ENCODE measurements around the gene HERC6. TPM values are rescaled to one million over a fixed set of nuclear protein-coding genes. Genes with fewer than 3 reads are reported as not detected.

Gene HERC6
- total RNA-seq, 2 donors from 2014 or later: 9.9 to 12.7 TPM

DNA sequence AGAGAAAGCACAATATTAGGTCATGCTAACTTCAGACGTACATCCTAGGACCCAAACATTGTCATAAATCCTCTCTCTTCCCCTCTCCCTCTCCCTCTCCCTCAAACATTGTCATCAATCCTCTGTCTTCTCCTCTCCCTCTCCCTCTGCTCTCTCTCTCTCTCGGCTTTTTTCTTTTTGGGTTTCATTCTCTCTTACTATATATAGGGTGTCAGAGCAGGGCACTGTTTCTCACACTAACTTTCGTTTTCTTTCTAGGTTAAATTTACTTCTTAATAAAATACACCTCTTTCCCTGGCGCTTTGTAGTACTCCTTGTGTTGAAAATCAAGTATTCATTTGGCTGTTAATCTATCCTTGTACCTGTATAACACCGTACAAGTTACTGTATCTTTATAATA, 41.2 kb downstream of the HERC6 start:
- Mint-ChIP-seq H3K4me3 (no peak overlapping the region), H3K9me3 (no peaks in the 10 kb centered on the region), H3K36me3 (ENCODE audit: low read depth) (no peaks in the 10 kb centered on the region)

DNA sequence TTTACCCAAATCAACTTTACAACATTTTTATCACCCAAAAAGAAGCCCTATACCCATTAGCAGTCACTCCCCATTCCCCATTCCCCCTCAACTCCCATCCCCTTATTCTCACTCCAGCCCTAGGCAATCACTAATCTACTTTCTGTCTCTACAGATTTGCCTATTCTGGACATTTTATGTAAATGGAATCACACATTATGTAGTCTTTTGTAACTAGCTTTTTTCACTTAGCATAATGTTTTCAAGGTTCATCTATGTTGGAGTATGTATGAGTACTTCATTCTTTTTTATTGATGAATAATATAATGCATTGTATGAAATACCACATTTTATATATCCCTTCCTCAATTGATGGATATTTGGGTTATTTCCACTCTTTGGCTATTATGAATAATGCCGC, 42.2 kb downstream of the HERC6 start:
- H3K27me3 ChIP-seq (ENCODE audit: control insufficient read depth, insufficient read depth, low read length, poor library complexity, severe bottlenecking): no peaks in the 10 kb centered on the region
- no peaks in the 10 kb centered on the region for H3K36me3 Mint-ChIP-seq (ENCODE audit: low read depth)
- no peak overlapping the region for H3K27ac ChIP-seq (ENCODE audit: low read depth, low read length)
- DNase-seq: no peak
- WGBS, 2 experiments (ENCODE audit: insufficient coverage in 1 of 2, insufficient read length in 1 of 2): 95% methylated on average over 1 of the region's 1 CpG; no CpG with 5 or more reads in 1 of the 2 experiments
- H3K9ac ChIP-seq (ENCODE audit: extremely low read depth, low read length, poor library complexity, severe bottlenecking): no peak overlapping the region
- H3K4me3 Mint-ChIP-seq: no peak overlapping the region
- H3K4me1 ChIP-seq (ENCODE audit: control insufficient read depth, insufficient read depth, low read length): no peaks in the 10 kb centered on the region
- no peaks in the 10 kb centered on the region for H3K36me3 ChIP-seq (ENCODE audit: control insufficient read depth, insufficient read depth, low read length)
- no peaks in the 10 kb centered on the region for H3K9me3 Mint-ChIP-seq
- H3K4me1 Mint-ChIP-seq: no peaks in the 10 kb centered on the region
- H3K9me3 ChIP-seq (ENCODE audit: control insufficient read depth, low read length): no peaks in the 10 kb centered on the region
- H3K27ac Mint-ChIP-seq: no peak overlapping the region
- no peak overlapping the region for H3K4me3 ChIP-seq (ENCODE audit: low read length)
- H3K27me3 Mint-ChIP-seq (ENCODE audit: insufficient read depth): no peaks in the 10 kb centered on the region
- no peak for TF ChIP-seq CTCF (conservative IDR thresholded peaks at IDR 0.05)

More for the DNA sequence above, 41.2 kb downstream of the HERC6 start:
- TF ChIP-seq CTCF (conservative IDR thresholded peaks at IDR 0.05): no peak
- Mint-ChIP-seq H3K4me1 (no peaks in the 10 kb centered on the region), H3K27me3 (ENCODE audit: insufficient read depth) (no peaks in the 10 kb centered on the region), H3K27ac (no peak overlapping the region)
- H3K4me3 ChIP-seq (ENCODE audit: low read length): no peak overlapping the region
- no peaks in the 10 kb centered on the region for H3K9me3 ChIP-seq (ENCODE audit: control insufficient read depth, low read length)
- no peak overlapping the region for H3K9ac ChIP-seq (ENCODE audit: extremely low read depth, low read length, poor library complexity, severe bottlenecking)
- WGBS, 2 experiments (ENCODE audit: insufficient coverage in 1 of 2, insufficient read length in 1 of 2): 92 to 100% methylated on average over 1 to 4 of the region's 5 CpGs
- H3K27ac ChIP-seq (ENCODE audit: low read depth, low read length): no peak overlapping the region
- no peaks in the 10 kb centered on the region for H3K27me3 ChIP-seq (ENCODE audit: control insufficient read depth, insufficient read depth, low read length, poor library complexity, severe bottlenecking)
- no peak for DNase-seq
- no peaks in the 10 kb centered on the region for H3K36me3 ChIP-seq (ENCODE audit: control insufficient read depth, insufficient read depth, low read length)
- H3K4me1 ChIP-seq (ENCODE audit: control insufficient read depth, insufficient read depth, low read length): no peaks in the 10 kb centered on the region

- Histone ChIP-seq H3K9me3 (ENCODE audit: control insufficient read depth, low read length) (no peaks in the 10 kb centered on the region), H3K9ac (ENCODE audit: extremely low read depth, low read length, poor library complexity, severe bottlenecking) (no peak overlapping the region), H3K27me3 (ENCODE audit: control insufficient read depth, insufficient read depth, low read length, poor library complexity, severe bottlenecking) (no peaks in the 10 kb centered on the region), H3K36me3 (ENCODE audit: control insufficient read depth, insufficient read depth, low read length) (no peaks in the 10 kb centered on the region), H3K4me1 (ENCODE audit: control insufficient read depth, insufficient read depth, low read length) (no peaks in the 10 kb centered on the region), H3K27ac (ENCODE audit: low read depth, low read length) (no peak overlapping the region), H3K4me3 (ENCODE audit: low read length) (no peak overlapping the region)
- TF ChIP-seq CTCF (conservative IDR thresholded peaks at IDR 0.05): no peak
- WGBS, 2 experiments (ENCODE audit: insufficient coverage in 1 of 2, insufficient read length in 1 of 2): 80 to 87% methylated on average over 1 to 2 of the region's 2 CpGs
- Mint-ChIP-seq H3K4me3 (no peak overlapping the region), H3K9me3 (no peaks in the 10 kb centered on the region), H3K27ac (no peak overlapping the region), H3K27me3 (ENCODE audit: insufficient read depth) (no peaks in the 10 kb centered on the region), H3K4me1 (no peaks in the 10 kb centered on the region), H3K36me3 (ENCODE audit: low read depth) (no peaks in the 10 kb centered on the region)
- DNase-seq: no peak
These were observed 43.8 kb downstream of the HERC6 start for GRCh38 chr4:88422403-88422802.

All from endodermal cell (in vitro differentiated cells).